ENCODE results near the gene MACROD1.
A peak's percentile ranks its signal among the peaks of the same experiment; 100 is the strongest.

MACROD1 gene

GRCh38 chr11:64165842-64166635 lies at the start of gene MACROD1:
TSS of gene MACROD1 (minus strand) at chr11:64166113. CDS start at chr11:64165994, 119 bp downstream.
- peak; percentile 37 for DNase-seq

GRCh38 chr11:64211181-64211872 lies 45.4 kb upstream of the MACROD1 start:
- DNase-seq: no peak

GRCh38 chr11:64210301-64211020 lies 44.5 kb upstream of the MACROD1 start:
- DNase-seq: peak; percentile 20

GRCh38 chr11:64209563-64209843 lies 43.6 kb upstream of the MACROD1 start:
- no peak for DNase-seq

- DNase-seq: no peak
Observed at GRCh38 chr11:64208796-64209562, 43.1 kb upstream of the MACROD1 start.

- DNase-seq: no peak
Observed at GRCh38 chr11:64208086-64208795, 42.3 kb upstream of the MACROD1 start.

- no peak for DNase-seq
Observed at GRCh38 chr11:64207256-64208085, 41.6 kb upstream of the MACROD1 start.

GRCh38 chr11:64206457-64207255 lies 40.7 kb upstream of the MACROD1 start, which contains the start of gene FERMT3:
TSS of gene FERMT3 (plus strand) at chr11:64206721. CDS start at chr11:64207365, 644 bp downstream.
- no peak for DNase-seq

GRCh38 chr11:64204464-64204989 lies 38.6 kb upstream of the MACROD1 start:
- peak; percentile 73 for DNase-seq

GRCh38 chr11:64204080-64204440 lies 38.1 kb upstream of the MACROD1 start:
- DNase-seq: no peak

GRCh38 chr11:64203421-64204079 lies 37.6 kb upstream of the MACROD1 start:
- no peak for DNase-seq

GRCh38 chr11:64202992-64203391 lies 37.1 kb upstream of the MACROD1 start:
- DNase-seq: no peak

GRCh38 chr11:64201543-64201942 lies 35.6 kb upstream of the MACROD1 start:
- DNase-seq: no peak

- DNase-seq: no peak
Observed at GRCh38 chr11:64198511-64198910, 32.6 kb upstream of the MACROD1 start.

GRCh38 chr11:64196626-64197025 lies 30.7 kb upstream of the MACROD1 start:
- DNase-seq: no peak

GRCh38 chr11:64192434-64192833 lies 26.5 kb upstream of the MACROD1 start:
- no peak for DNase-seq

GRCh38 chr11:64186492-64187165 lies 20.7 kb upstream of the MACROD1 start:
- DNase-seq: no peak

GRCh38 chr11:64185693-64186491 lies 20.0 kb upstream of the MACROD1 start, which contains the start of gene STIP1:
TSS of gene STIP1 (plus strand) at chr11:64186171. CDS start at chr11:64186262, 91 bp downstream.
- DNase-seq: peak; percentile 99
